ENCODE measurements around the gene CANT1.
A peak's percentile ranks its signal among the peaks of the same experiment; 100 is the strongest.

Gene CANT1

GRCh38 chr17:78990349-78991016, 19.1 kb downstream of the CANT1 start:
- Histone ChIP-seq H3K27me3 (ENCODE audit: control insufficient read depth, insufficient read depth, low read length) (no peaks in the 10 kb centered on the region), H3K36me3 (ENCODE audit: control insufficient read depth, insufficient read depth, low read length) (no peaks in the 10 kb centered on the region), H3K9me3 (ENCODE audit: control insufficient read depth, low read length) (no peaks in the 10 kb centered on the region), H3K4me2 (ENCODE audit: low read length) (no peak overlapping the region), H3K4me1 (peaks cover 15% of the 10 kb centered on the region), H3K79me2 (peaks cover 8% of the 10 kb centered on the region), H3K27ac (no peak overlapping the region), H3K4me3 (ENCODE audit: low read depth, low read length) (no peak overlapping the region), H3K9ac (no peak overlapping the region), H2AFZ (no peak overlapping the region)
- no peak for TF ChIP-seq CTCF (IDR thresholded peaks at IDR 0.05)

GRCh38 chr17:78988152-78988551, 21.4 kb downstream of the CANT1 start:
- H3K4me1 ChIP-seq = peaks cover 13% of the 10 kb centered on the region

GRCh38 chr17:78986649-78987328, 22.8 kb downstream of the CANT1 start:
- Histone ChIP-seq H3K9ac (no peak overlapping the region), H3K4me3 (ENCODE audit: low read depth, low read length) (peak overlapping the region; percentile 41), H3K79me2 (peaks cover 2% of the 10 kb centered on the region), H3K9me3 (ENCODE audit: control insufficient read depth, low read length) (no peaks in the 10 kb centered on the region), H3K36me3 (ENCODE audit: control insufficient read depth, insufficient read depth, low read length) (no peaks in the 10 kb centered on the region), H3K4me2 (ENCODE audit: low read length) (peak overlapping the region; percentile 39), H3K27ac (peak overlapping the region; percentile 88), H2AFZ (peak overlapping the region; percentile 90), H3K27me3 (ENCODE audit: control insufficient read depth, insufficient read depth, low read length) (no peaks in the 10 kb centered on the region), H3K4me1 (peaks cover 13% of the 10 kb centered on the region)
- TF ChIP-seq CTCF (IDR thresholded peaks at IDR 0.05) = no peak

More at GRCh38 chr17:78988152-78988551, 21.4 kb downstream of the CANT1 start:
- Histone ChIP-seq H3K4me2 (ENCODE audit: low read length) (peak overlapping the region; percentile 48), H3K36me3 (ENCODE audit: control insufficient read depth, insufficient read depth, low read length) (no peaks in the 10 kb centered on the region), H3K27me3 (ENCODE audit: control insufficient read depth, insufficient read depth, low read length) (no peaks in the 10 kb centered on the region), H3K27ac (peak overlapping the region; percentile 88), H2AFZ (no peak overlapping the region), H3K4me3 (ENCODE audit: low read depth, low read length) (peak overlapping the region; percentile 45), H3K79me2 (peaks cover 2% of the 10 kb centered on the region), H3K9ac (no peak overlapping the region), H3K9me3 (ENCODE audit: control insufficient read depth, low read length) (no peaks in the 10 kb centered on the region)
- TF ChIP-seq CTCF (IDR thresholded peaks at IDR 0.05) = no peak

GRCh38 chr17:78986048-78986648, 23.4 kb downstream of the CANT1 start:
- H3K9me3 ChIP-seq (ENCODE audit: control insufficient read depth, low read length) = no peaks in the 10 kb centered on the region
- peak; percentile 42 for TF ChIP-seq CTCF (IDR thresholded peaks at IDR 0.05)
- peaks cover 2% of the 10 kb centered on the region for H3K79me2 ChIP-seq
- H3K4me1 ChIP-seq = peaks cover 13% of the 10 kb centered on the region
- H3K27me3 ChIP-seq (ENCODE audit: control insufficient read depth, insufficient read depth, low read length) = no peaks in the 10 kb centered on the region
- H3K9ac ChIP-seq = no peak overlapping the region
- H3K4me3 ChIP-seq (ENCODE audit: low read depth, low read length) = peak overlapping the region; percentile 41
- peak overlapping the region; percentile 88 for H3K27ac ChIP-seq
- no peaks in the 10 kb centered on the region for H3K36me3 ChIP-seq (ENCODE audit: control insufficient read depth, insufficient read depth, low read length)
- peak overlapping the region; percentile 90 for H2AFZ ChIP-seq
- H3K4me2 ChIP-seq (ENCODE audit: low read length) = peak overlapping the region; percentile 39

All from parathyroid adenoma (tissue), 2 donors.